ENCODE data around the gene LPIN2. TPM values are rescaled to one million over a fixed set of nuclear protein-coding genes. Genes with fewer than 3 reads are reported as not detected.

LPIN2 gene
- total and polyA plus RNA-seq, 7 experiments from 2014 or later, result 58.8 to 133 (median 73.1) TPM

- CTCF ChIA-PET, result interaction anchor here (0.6 to 7.0 kb wide), 13 partner anchors 8 to 249 kb away, joined by 3 to 226 read pairs (median 4); no protein-coding TSS in a partner anchor
- peaks cover 38 to 43% of the 10 kb centered on the region in 2 donors for H3K4me1 ChIP-seq (ENCODE audit: control insufficient read depth in 2 of 2, insufficient read depth in 2 of 2, low read length in 2 of 2)
- H3K9me3 ChIP-seq (ENCODE audit: control insufficient read depth in 2 of 3, low read length in 3 of 3), result peaks cover 0 to 5% (median 0%) of the 10 kb centered on the region in 3 experiments
- Mint-ChIP-seq H3K4me3 (peak overlapping the region in 8 of 10 donors; percentile 10 to 85 (median 73)), H3K27me3 (no peaks in the 10 kb centered on the region), H3K4me1 (peaks cover 39 to 89% (median 81%) of the 10 kb centered on the region in 7 donors), H3K9me3 (peaks cover 0 to 11% (median 2%) of the 10 kb centered on the region in 11 donors), H3K27ac (peak overlapping the region; percentile 83 to 98 (median 93)), H3K36me3 (peaks cover 12 to 37% (median 22%) of the 10 kb centered on the region in 5 donors)
- ATAC-seq, result no peak
- H3K36me3 ChIP-seq (ENCODE audit: control insufficient read depth in 2 of 3, insufficient read depth in 3 of 3, low read length in 3 of 3), result peaks cover 0 to 7% (median 0%) of the 10 kb centered on the region in 3 experiments
- no peak for DNase-seq
- intact Hi-C loops (cut with micrococcal nuclease), result loop anchor here in 1 of 2 donors (10.0 kb wide), 1 partner anchor 447 kb away; no protein-coding TSS in a partner anchor
- H3K4me3 ChIP-seq (ENCODE audit: low read length), result no peak overlapping the region
- H3K27me3 ChIP-seq (ENCODE audit: control insufficient read depth in 2 of 2, insufficient read depth in 2 of 2, low read length in 2 of 2), result no peaks in the 10 kb centered on the region
- POLR2A ChIA-PET, result interaction anchor here (0.8 to 7.8 kb wide), 15 partner anchors 9 to 250 kb away, joined by 3 to 176 read pairs (median 5); partner anchors contain the start of gene MYL12A
- peak overlapping the region; percentile 65 for H3K27ac ChIP-seq (ENCODE audit: low read depth, low read length)
These were observed 15.5 kb downstream of the LPIN2 start for GRCh38 chr18:2997429-2997828.

DNA sequence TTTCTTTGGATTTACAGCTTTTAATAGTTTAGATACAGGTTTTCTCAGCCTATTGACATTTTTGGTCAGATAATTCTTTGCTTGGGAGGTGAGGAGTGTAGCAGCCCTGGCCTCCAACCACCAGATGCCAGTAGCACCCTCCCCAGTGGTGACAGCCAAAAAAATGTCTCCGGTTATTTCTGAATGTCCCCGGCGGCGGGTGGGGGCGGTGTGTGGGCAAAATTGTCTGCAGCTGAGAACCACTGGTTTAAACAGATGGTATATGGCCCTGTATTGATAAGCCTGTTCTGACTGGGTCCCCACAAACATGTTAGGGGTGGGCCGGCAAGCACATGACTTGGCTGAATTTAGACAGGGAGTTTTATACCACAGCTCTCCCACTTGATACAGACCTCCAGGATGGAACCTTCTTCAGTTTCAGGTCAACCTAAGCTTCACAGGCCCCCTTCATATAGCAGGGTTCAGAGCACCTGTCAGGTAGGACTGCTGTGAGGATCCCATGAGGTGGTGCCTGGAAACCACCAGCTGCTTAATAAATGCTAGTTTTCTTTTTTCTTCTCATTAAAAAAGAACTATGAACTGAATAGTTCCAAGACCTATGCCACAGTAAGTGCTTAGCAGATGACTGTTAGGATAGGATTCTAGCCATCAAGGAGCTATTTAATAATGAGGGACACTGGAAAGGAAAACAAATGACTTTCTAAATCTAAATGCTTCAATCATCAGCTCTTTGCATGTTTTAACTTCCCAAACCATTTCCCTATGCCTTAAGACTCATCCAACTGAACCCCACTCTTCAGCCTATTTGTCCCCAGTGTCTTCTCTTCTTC lies 18.1 kb downstream of the LPIN2 start:
- intact Hi-C loops (cut with micrococcal nuclease), result loop anchor here (1.0 to 10.0 kb wide), 8 partner anchors 18 to 672 kb away; partner anchors contain the start of gene LPIN2 (in 2 of the 2)
- peak overlapping the region; percentile 41 to 80 (median 68) for H3K4me3 Mint-ChIP-seq

GRCh38 chr18:2994020-2994589 lies 18.8 kb downstream of the LPIN2 start:
- CTCF ChIA-PET, result interaction anchor here (0.6 to 7.0 kb wide), 38 partner anchors 8 to 671 kb away, joined by 3 to 226 read pairs (median 6); no protein-coding TSS in a partner anchor

More for the DNA sequence above, 18.1 kb downstream of the LPIN2 start:
- H3K4me3 ChIP-seq (ENCODE audit: low read length), result peak overlapping the region; percentile 35
- H3K9me3 ChIP-seq (ENCODE audit: control insufficient read depth in 2 of 3, low read length in 3 of 3), result no peaks in the 10 kb centered on the region
- peak overlapping the region; percentile 54 to 91 (median 84) for H3K27ac Mint-ChIP-seq
- no peaks in the 10 kb centered on the region for H3K27me3 Mint-ChIP-seq
- no peaks in the 10 kb centered on the region for H3K36me3 ChIP-seq (ENCODE audit: control insufficient read depth in 2 of 3, insufficient read depth in 3 of 3, low read length in 3 of 3)
- peaks cover 48 to 87% (median 83%) of the 10 kb centered on the region in 7 donors for H3K4me1 Mint-ChIP-seq
- DNase-seq, result peak; percentile 57 to 83 (median 77)
- no peaks in the 10 kb centered on the region for H3K27me3 ChIP-seq (ENCODE audit: control insufficient read depth in 2 of 2, insufficient read depth in 2 of 2, low read length in 2 of 2)
- CTCF ChIA-PET, result interaction anchor here (0.6 to 7.0 kb wide), 46 partner anchors 8 to 671 kb away, joined by 3 to 226 read pairs (median 5); no protein-coding TSS in a partner anchor
- POLR2A ChIA-PET, result interaction anchor here (0.6 to 7.8 kb wide), 23 partner anchors 8 to 267 kb away, joined by 3 to 176 read pairs (median 4); partner anchors contain the start of genes MYL12A and MYL12B
- peaks cover 38 to 47% of the 10 kb centered on the region in 2 donors for H3K4me1 ChIP-seq (ENCODE audit: control insufficient read depth in 2 of 2, insufficient read depth in 2 of 2, low read length in 2 of 2)
- peak overlapping the region; percentile 62 for H3K27ac ChIP-seq (ENCODE audit: low read depth, low read length)
- H3K36me3 Mint-ChIP-seq, result peaks cover 4 to 35% (median 15%) of the 10 kb centered on the region in 5 donors
- peaks cover 0 to 9% (median 0%) of the 10 kb centered on the region in 11 donors for H3K9me3 Mint-ChIP-seq
- ATAC-seq, result peak; percentile 92

GRCh38 chr18:2992995-2993877 lies 19.7 kb downstream of the LPIN2 start:
- Mint-ChIP-seq H3K36me3 (peaks cover 4 to 40% (median 24%) of the 10 kb centered on the region in 5 donors), H3K9me3 (peaks cover 0 to 9% (median 0%) of the 10 kb centered on the region in 11 donors), H3K4me3 (peak overlapping the region in 9 of 10 donors; percentile 30 to 75 (median 61)), H3K27me3 (no peaks in the 10 kb centered on the region), H3K4me1 (peaks cover 48 to 88% (median 81%) of the 10 kb centered on the region in 7 donors), H3K27ac (peak overlapping the region; percentile 64 to 91 (median 84))
- peaks cover 25 to 38% of the 10 kb centered on the region in 2 donors for H3K4me1 ChIP-seq (ENCODE audit: control insufficient read depth in 2 of 2, insufficient read depth in 2 of 2, low read length in 2 of 2)
- intact Hi-C loops (cut with micrococcal nuclease), result loop anchor here in 1 of 2 donors (5.0 to 10.0 kb wide), 2 partner anchors 452 to 674 kb away; no protein-coding TSS in a partner anchor
- DNase-seq (no peak), ATAC-seq (no peak)
- POLR2A ChIA-PET, result interaction anchor here (0.9 to 7.8 kb wide), 13 partner anchors 8 to 254 kb away, joined by 3 to 176 read pairs (median 6); partner anchors contain the start of gene MYL12A
- no peak overlapping the region for H3K4me3 ChIP-seq (ENCODE audit: low read length)
- H3K36me3 ChIP-seq (ENCODE audit: control insufficient read depth in 2 of 3, insufficient read depth in 3 of 3, low read length in 3 of 3), result no peaks in the 10 kb centered on the region
- CTCF ChIA-PET, result interaction anchor here (0.7 to 7.0 kb wide), 27 partner anchors 7 to 678 kb away, joined by 3 to 226 read pairs (median 7); no protein-coding TSS in a partner anchor
- H3K9me3 ChIP-seq (ENCODE audit: control insufficient read depth in 2 of 3, low read length in 3 of 3), result no peaks in the 10 kb centered on the region
- no peaks in the 10 kb centered on the region for H3K27me3 ChIP-seq (ENCODE audit: control insufficient read depth in 2 of 2, insufficient read depth in 2 of 2, low read length in 2 of 2)
- peak overlapping the region; percentile 55 for H3K27ac ChIP-seq (ENCODE audit: low read depth, low read length)

More at GRCh38 chr18:2994020-2994589, 18.8 kb downstream of the LPIN2 start:
- ATAC-seq (no peak), DNase-seq (no peak)
- H3K27ac Mint-ChIP-seq, result peak overlapping the region; percentile 64 to 91 (median 84)
- peaks cover 4 to 37% (median 19%) of the 10 kb centered on the region in 5 donors for H3K36me3 Mint-ChIP-seq
- peaks cover 0 to 9% (median 0%) of the 10 kb centered on the region in 11 donors for H3K9me3 Mint-ChIP-seq
- Histone ChIP-seq H3K9me3 (ENCODE audit: control insufficient read depth in 2 of 3, low read length in 3 of 3) (no peaks in the 10 kb centered on the region), H3K4me3 (ENCODE audit: low read length) (no peak overlapping the region), H3K36me3 (ENCODE audit: control insufficient read depth in 2 of 3, insufficient read depth in 3 of 3, low read length in 3 of 3) (no peaks in the 10 kb centered on the region), H3K4me1 (ENCODE audit: control insufficient read depth in 2 of 2, insufficient read depth in 2 of 2, low read length in 2 of 2) (peaks cover 32 to 46% of the 10 kb centered on the region in 2 donors), H3K27me3 (ENCODE audit: control insufficient read depth in 2 of 2, insufficient read depth in 2 of 2, low read length in 2 of 2) (no peaks in the 10 kb centered on the region), H3K27ac (ENCODE audit: low read depth, low read length) (peak overlapping the region; percentile 55)
- H3K4me3 Mint-ChIP-seq, result peak overlapping the region in 8 of 10 donors; percentile 18 to 75 (median 60)
- peaks cover 47 to 88% (median 81%) of the 10 kb centered on the region in 7 donors for H3K4me1 Mint-ChIP-seq
- intact Hi-C loops (cut with micrococcal nuclease), result loop anchor here (1.0 to 10.0 kb wide), 8 partner anchors 19 to 673 kb away; partner anchors contain the start of gene LPIN2 (in 2 of the 2)
- no peaks in the 10 kb centered on the region for H3K27me3 Mint-ChIP-seq
- POLR2A ChIA-PET, result interaction anchor here (0.6 to 7.8 kb wide), 20 partner anchors 9 to 267 kb away, joined by 3 to 176 read pairs (median 4); partner anchors contain the start of genes MYL12A and MYL12B

DNA sequence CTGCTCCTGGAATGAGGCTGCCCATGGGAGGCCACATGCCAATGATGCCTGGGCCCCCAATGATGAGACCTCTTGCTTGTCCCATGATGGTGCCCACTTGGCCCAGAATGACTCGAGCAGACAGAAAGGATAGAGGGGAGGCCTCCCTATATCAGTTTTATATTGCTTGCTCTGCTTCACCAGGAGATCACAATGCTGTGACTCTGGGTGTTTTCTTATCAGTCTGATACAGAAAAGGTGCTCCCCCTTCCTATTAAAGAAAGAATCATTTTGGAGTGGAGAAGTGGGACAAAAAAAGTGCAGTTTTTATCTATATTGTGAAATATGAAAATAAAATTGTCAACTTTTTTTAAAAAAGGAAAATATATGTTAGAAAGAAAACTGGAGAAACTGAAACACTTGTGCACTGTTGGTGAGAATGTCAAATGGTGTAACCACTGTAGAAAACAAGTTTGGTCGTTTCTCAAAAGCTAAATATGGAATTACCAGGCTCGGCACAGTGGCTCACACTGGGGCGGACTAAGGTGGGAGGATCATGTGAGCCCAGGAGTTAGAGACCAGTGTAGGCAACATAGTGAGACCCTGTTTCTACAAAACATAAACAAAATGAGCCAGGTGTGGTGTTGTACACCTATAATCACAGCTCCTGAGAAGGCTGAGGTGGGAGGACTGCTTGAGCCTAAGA lies 21.8 kb downstream of the LPIN2 start:
- intact Hi-C loops (cut with micrococcal nuclease), result loop anchor here in 1 of 2 donors (5.0 to 10.0 kb wide), 2 partner anchors 454 to 676 kb away; no protein-coding TSS in a partner anchor
- Histone ChIP-seq H3K4me1 (ENCODE audit: control insufficient read depth in 2 of 2, insufficient read depth in 2 of 2, low read length in 2 of 2) (peaks cover 14 to 33% of the 10 kb centered on the region in 2 donors), H3K4me3 (ENCODE audit: low read length) (no peak overlapping the region), H3K27me3 (ENCODE audit: control insufficient read depth in 2 of 2, insufficient read depth in 2 of 2, low read length in 2 of 2) (no peaks in the 10 kb centered on the region), H3K27ac (ENCODE audit: low read depth, low read length) (no peak overlapping the region), H3K9me3 (ENCODE audit: control insufficient read depth in 2 of 3, low read length in 3 of 3) (no peaks in the 10 kb centered on the region), H3K36me3 (ENCODE audit: control insufficient read depth in 2 of 3, insufficient read depth in 3 of 3, low read length in 3 of 3) (no peaks in the 10 kb centered on the region)
- no peak for DNase-seq
- H3K36me3 Mint-ChIP-seq, result peaks cover 4 to 40% (median 28%) of the 10 kb centered on the region in 5 donors
- no peaks in the 10 kb centered on the region for H3K27me3 Mint-ChIP-seq
- no peak for ATAC-seq
- peaks cover 39 to 87% (median 78%) of the 10 kb centered on the region in 7 donors for H3K4me1 Mint-ChIP-seq
- CTCF ChIA-PET, result no interaction called here
- H3K27ac Mint-ChIP-seq, result peak overlapping the region in 5 of 9 donors; percentile 16 to 85 (median 31)
- POLR2A ChIA-PET, result no interaction called here
- H3K9me3 Mint-ChIP-seq, result peaks cover 0 to 9% (median 0%) of the 10 kb centered on the region in 11 donors
- H3K4me3 Mint-ChIP-seq, result peak overlapping the region in 1 of 10 donors; percentile 26

Measured in naive thymus-derived CD4-positive, alpha-beta T cell (primary cell).